B cell (primary cell): ENCODE data around the gene CCDC138.

ENCODE experiments used
- EZH2 ChIP-seq: IDR thresholded peaks from 2 replicates; pipeline ENCODE4 v1.6.1; 2012; ENCODE audit warnings: borderline replicate concordance, low read depth, mild to moderate bottlenecking, moderate library complexity, low read length; ENCODE audit not compliant: insufficient read depth, poor library complexity, severe bottlenecking
- TF ChIP-seq, protein P1 (sequence below): fragments of 200-600 bp; IDR thresholded peaks from one replicate; pipeline ENCODE4 v1.8.0; 2022; ENCODE audit warnings: antibody characterized with exemption, mild to moderate bottlenecking

DNA sequence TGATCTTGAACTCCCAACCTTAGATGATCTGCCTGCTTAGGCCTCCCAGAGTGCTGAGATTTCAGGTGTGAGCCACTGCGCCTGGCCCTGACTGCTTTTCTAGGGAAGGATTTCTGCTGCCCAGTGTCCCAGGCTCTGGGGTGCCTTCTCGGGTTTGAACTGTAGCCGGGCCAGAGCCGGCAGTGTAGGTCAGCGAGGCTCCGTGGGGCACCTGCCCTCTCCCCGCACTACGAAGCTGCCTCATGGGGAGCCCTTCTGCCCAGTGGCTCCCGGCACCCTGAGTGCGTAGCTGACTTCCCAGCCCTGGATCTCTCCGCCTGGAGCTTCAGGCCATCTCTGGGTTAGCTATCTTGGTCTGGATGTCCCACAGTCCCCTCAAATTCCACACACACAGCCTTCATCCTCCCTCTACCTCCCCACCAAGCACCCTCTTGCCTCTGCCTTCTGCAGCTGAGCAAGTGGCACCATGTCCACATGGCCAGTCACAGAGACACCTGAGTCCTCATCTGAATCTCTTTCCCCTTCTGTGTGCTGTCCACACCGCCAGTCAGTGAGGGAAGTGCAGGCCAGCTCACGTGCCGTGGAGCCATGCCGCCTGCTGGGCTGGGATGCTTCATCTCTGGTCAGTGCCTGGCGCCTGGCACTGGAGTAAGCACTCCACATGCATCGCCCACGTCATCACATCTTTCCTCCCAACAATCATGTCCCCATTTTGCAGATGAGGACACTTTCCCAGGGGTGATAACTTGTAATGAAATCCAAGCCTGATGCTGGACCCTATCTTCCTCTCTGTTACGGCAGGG is 133.2 kb downstream of the CCDC138 start:
- TF ChIP-seq, protein P1, sequence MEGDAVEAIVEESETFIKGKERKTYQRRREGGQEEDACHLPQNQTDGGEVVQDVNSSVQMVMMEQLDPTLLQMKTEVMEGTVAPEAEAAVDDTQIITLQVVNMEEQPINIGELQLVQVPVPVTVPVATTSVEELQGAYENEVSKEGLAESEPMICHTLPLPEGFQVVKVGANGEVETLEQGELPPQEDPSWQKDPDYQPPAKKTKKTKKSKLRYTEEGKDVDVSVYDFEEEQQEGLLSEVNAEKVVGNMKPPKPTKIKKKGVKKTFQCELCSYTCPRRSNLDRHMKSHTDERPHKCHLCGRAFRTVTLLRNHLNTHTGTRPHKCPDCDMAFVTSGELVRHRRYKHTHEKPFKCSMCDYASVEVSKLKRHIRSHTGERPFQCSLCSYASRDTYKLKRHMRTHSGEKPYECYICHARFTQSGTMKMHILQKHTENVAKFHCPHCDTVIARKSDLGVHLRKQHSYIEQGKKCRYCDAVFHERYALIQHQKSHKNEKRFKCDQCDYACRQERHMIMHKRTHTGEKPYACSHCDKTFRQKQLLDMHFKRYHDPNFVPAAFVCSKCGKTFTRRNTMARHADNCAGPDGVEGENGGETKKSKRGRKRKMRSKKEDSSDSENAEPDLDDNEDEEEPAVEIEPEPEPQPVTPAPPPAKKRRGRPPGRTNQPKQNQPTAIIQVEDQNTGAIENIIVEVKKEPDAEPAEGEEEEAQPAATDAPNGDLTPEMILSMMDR: no peak
- no peak for TF ChIP-seq EZH2
